Ramos (cell line): ENCODE measurements around the gene ORAI2.

ENCODE experiments used
- in situ Hi-C: fragments of 300-500 bp; cut with MboI; formaldehyde crosslinking; loops from one replicate; pipeline ENCODE4 v1.14.3; 2022; ENCODE audit warnings: low sequenced_read_pairs; ENCODE audit not compliant: unreplicated experiment

The ORAI2 gene

DNA sequence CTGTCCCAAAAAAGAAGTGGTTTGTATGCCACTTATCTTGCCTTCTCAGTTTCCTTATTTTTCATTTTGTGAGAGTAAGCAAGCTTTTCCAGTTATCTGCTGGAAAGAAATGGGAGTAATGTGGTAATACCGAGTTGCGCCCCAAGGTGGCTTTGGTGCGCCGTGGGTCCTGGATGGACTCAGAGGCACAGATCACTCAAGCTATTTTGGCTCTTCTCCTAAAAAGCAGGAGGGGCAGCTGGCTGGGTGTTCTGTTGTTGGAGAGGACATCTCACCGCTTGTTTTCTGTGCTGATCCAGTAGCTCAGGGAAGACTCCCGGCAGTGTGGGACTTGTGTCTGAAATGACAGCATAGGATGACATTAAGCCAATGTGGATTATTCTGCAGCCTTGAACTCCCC lies 20.8 kb upstream of the ORAI2 start:
- in situ Hi-C loops, result no loop called here

- in situ Hi-C loops, result no loop called here
Observed at GRCh38 chr7:102413091-102413490, 20.3 kb upstream of the ORAI2 start.

DNA sequence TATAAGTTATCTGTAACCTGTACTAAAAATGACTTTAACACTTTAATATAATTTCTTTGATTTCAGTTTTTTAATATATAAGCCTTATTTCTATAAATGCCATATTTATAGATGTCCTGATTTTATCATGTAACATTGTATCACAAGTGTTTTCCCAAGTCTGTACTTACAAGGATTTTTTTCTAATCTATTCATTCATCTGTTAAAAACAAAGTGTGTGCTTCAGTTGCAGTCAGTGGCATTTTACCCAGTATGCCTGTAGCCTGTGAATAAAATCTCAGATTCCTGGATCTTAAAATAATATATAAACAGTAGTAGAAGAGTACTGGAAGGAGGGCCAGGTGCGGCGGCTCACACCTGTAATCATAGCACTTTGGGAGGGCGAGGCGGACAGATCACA lies 19.8 kb upstream of the ORAI2 start:
- in situ Hi-C loops, result no loop called here

DNA sequence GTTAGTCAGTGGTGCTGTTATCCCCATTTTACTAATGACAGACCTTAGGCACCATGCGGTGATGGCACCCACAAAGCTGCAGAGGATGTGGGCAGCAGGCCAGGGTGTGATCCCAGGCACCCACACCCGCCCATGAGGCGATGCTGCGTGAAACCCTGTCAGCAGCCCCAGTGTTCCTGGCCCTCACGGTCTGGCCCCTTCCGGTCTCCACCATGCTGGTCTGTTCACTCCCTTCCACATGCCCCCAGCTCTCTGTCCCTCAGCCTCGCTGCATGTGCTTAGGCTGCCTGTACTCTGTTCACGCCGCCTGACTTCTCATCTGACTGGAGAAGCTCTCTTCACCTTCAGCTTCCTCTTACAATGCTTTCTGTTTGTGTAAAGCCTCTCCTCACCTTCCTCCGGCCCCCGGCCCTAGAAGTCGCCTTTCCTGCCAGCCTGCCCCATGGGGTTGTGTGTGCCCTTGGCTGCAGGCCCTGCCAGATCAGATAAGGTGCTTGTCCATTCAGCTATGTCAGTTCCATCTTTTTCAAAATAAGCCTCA lies 17.6 kb upstream of the ORAI2 start:
- in situ Hi-C loops, result no loop called here

GRCh38 chr7:102416406-102416805 lies 17.0 kb upstream of the ORAI2 start:
- in situ Hi-C loops, result no loop called here

- in situ Hi-C loops, result no loop called here
Observed at GRCh38 chr7:102417105-102417504, 16.3 kb upstream of the ORAI2 start.

DNA sequence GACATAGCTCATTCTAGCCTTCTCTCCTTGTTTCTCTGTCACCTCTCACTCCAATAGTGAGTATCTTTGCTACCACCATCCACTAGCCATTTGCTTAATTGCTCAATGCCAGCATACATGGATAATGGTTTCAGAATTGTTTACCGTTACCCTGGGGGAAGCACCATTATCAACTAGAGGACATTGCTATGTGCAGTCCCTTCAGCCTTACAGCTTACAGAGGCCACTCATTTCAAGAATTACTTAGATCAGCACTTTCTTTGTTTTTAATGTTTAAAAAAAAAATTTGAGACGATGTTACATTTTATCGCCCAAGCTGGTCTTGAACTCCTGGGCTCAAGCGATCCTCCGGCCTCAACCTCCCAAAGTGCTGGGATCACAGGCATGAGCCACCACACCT lies 14.8 kb upstream of the ORAI2 start:
- in situ Hi-C loops, result no loop called here

- in situ Hi-C loops, result no loop called here
Observed at GRCh38 chr7:102421706-102422240, 11.6 kb upstream of the ORAI2 start.

DNA sequence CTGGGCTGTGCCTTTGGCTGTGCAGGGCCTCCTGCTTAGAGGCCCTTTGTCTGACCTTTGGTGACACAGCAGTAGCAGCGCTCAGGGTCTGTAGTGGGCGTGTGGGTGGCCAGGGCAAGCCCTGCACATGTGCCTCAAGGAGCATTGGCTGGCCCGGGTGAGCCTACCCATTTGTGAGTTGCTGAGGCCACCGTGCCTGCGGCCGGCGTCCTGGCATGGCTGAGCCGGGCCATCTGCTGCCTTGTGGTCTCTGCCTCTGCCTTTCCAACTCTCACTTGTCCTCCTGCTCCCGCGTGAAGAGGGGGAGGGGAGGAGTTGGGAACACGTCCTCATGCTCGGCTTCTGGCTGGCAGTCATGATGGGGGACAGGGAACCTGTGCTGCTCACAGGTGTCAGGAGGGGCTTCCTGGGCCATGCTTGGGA lies 9.2 kb upstream of the ORAI2 start:
- in situ Hi-C loops, result no loop called here

DNA sequence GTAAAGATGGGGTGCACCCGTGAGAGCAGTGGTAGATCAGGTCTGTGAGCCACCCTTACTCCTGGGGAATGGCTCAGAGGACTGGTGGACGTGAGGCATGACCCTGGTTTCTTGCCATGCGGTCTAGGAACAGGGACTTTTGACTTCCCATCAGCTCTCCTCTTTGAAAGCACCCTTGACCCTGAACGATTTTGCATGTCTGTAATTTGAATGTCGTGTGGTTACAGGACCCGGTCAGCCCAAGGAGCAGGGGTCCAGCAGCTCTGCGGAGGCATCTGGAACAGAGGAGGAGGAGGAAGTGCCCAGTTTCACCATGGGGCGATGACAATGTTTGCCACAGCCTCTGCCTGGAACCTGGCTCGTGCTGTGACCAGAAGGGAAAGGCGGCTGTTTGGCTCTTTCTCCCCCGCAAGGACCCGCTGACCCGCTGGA lies 8.6 kb upstream of the ORAI2 start:
- in situ Hi-C loops, result no loop called here

GRCh38 chr7:102425639-102426267 lies 7.6 kb upstream of the ORAI2 start:
- in situ Hi-C loops, result no loop called here

DNA sequence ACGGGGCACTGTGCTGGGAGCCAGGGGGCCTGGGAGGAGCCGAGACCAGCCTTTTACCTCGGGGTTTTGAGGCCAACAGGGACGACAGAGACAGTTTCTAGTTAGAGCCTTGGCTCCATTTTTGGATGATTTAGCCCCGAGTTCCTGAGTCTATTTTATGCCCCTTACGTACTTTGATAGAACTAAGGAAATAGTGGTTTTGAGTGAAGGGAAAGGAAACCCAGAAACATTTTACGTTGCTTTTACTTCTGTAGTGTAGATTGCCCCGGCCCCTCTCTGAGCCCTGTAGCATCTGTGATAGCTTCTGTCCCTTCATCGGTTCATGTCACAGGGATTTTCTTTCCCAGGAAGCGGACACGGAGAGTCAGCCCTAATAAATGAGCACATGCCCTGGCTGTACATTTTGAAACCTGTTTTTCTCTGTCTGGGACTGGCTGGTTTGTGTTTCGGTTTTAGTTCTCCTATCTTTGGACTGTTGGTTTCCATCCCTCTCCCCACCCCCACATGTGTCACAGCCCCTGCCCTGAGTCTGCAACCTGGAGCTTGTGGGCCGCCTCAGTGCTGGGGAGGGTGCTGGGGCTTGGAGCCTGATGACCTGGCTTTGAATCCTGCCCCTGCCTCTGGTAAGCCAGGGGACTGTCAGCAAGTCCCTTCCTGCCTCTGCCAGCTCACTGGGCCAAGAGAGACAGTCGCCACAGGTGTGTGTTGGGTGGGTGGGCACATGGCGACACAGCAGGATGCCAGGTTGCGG lies 6.9 kb upstream of the ORAI2 start:
- in situ Hi-C loops, result no loop called here

DNA sequence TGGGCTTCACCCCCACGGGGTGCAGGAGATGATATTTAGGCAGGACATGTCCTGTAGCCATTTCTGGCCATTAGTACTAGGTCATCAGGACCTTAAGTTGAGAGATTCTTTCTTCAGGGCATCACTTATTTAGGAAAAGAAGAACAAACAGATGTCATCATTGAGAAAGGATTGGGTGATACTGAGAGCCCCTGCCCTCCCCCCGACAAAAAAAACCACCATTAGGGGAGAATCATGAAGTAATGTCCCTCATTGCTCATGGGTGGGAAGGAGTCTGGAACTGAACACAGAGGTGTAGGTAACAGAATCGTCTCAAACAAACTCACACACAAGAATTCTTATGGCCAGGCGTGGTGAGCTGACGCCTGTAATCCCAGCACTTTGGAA lies 6.4 kb upstream of the ORAI2 start:
- in situ Hi-C loops, result no loop called here

DNA sequence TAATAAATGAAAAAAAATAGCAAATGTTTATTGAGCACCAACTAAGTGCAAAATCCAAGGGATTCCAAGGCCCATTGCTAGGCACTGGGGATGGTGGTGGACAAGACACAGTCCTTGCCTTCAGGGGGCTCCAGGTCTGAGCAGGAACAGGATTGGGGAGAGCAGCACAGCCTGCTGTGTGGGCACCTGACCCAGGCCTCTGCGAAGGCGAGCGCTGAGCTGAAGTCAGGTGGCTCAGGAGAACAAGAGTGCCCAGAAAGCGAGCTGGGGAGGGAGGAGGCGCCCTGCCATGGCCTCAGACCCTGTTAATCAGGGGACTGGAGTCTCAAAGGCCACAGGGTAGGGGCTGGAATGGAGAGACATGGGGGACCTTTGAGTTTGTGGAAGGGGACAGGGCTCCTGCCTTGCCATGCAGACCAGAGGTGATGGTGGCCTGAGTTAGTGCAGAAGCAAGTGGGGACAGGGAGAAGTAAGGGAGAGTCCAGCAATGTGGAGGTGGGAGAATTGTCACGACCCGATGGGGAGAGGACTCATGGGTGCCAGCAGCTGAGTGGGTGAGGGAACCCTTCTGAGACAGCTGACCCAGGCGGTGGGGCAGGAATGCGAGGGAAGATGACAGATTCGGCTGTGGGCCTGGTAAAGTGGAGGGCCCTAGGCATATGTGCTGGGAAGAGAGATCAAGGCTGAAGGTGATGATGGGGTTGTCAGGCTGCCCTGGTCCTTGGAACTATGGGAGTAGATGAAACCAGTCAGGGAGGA lies 4.1 kb upstream of the ORAI2 start:
- in situ Hi-C loops, result no loop called here

GRCh38 chr7:102431617-102432298 lies 1.6 kb upstream of the ORAI2 start:
- in situ Hi-C loops, result no loop called here

DNA sequence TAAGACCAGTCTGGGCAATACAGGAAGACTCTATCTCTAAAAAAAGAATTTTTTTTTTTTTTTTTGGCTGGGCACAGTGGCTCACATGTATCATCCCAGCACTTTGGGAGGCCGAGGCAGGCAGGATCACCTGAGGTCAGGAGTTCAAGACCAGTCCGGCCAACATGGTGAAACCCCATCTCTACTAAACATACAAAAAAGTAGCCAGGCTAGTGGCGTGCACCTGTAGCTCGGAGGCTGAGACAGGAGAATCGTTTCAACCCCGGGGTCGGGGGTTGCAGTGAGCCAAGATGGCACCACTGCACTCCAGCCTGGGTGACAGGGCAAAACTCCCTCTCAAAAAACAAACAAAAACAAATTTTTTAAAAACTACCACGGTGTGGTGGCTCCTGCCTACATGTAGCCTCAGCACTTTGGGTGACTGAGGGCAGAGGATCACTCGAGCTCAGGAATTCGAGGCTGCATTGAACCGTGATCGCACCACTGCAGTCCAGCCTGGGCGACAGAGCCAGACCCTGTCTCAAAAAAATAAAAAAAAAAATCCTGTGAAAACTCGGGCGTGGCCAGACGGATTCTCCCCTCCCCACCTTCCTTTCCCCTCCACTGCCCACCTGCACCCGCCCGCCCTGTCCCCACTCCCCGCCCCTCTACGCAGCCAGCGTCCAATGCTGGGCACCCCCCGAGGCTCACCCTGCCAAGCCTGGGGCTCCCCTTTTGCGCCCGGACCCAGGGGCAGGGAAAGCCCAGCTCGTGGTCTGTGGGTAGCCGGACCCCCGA lies 745 bp upstream of the ORAI2 start:
- in situ Hi-C loops, result no loop called here

- in situ Hi-C loops, result no loop called here
Observed at GRCh38 chr7:102434039-102434486, 688 bp downstream of the ORAI2 start.

- in situ Hi-C loops, result no loop called here
Observed at GRCh38 chr7:102436118-102436517, 2.7 kb downstream of the ORAI2 start.
